ENCODE results near the gene MRPL53. TPM values are rescaled to one million over a fixed set of nuclear protein-coding genes. Genes with fewer than 3 reads are reported as not detected.

The MRPL53 gene
- total and polyA plus RNA-seq, 2 experiments from 2014 or later: 7.7 to 65.1 TPM

DNA sequence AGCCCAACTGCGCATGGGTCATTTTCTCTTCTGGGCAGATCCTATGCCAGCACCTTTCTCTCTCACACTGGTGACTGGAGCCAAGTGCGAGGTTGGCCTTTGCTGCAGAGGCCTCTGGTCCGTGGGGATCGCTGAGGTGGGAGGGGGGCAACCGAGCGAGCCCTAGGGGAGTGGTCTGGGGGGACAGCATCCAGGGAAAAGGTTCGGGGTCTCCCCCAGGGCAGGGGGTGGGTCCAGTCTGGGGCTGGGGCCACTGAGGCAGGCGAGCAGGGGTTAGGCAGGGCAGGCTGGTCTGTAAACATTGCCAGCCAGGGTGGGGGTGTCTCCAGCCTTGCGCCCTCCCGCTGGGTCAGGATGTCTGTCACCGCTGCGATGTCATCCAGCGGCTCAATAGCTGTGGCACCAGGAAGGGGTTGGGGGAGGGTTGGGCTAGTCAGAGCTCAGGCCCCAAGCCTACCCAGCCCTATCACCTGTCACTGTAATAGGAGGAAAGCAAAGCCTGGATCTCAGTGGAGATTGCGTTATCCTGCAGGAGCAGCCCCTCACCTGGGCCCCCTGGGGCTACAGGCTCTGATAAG is 46.2 kb downstream of the MRPL53 start (continued):
- TF ChIP-seq, protein P1, sequence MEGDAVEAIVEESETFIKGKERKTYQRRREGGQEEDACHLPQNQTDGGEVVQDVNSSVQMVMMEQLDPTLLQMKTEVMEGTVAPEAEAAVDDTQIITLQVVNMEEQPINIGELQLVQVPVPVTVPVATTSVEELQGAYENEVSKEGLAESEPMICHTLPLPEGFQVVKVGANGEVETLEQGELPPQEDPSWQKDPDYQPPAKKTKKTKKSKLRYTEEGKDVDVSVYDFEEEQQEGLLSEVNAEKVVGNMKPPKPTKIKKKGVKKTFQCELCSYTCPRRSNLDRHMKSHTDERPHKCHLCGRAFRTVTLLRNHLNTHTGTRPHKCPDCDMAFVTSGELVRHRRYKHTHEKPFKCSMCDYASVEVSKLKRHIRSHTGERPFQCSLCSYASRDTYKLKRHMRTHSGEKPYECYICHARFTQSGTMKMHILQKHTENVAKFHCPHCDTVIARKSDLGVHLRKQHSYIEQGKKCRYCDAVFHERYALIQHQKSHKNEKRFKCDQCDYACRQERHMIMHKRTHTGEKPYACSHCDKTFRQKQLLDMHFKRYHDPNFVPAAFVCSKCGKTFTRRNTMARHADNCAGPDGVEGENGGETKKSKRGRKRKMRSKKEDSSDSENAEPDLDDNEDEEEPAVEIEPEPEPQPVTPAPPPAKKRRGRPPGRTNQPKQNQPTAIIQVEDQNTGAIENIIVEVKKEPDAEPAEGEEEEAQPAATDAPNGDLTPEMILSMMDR (conservative IDR thresholded peaks at IDR 0.05; ENCODE audit: low read depth in 2 of 2): no peak
- TF ChIP-seq POLR2AphosphoS5 (IDR thresholded peaks at IDR 0.05; ENCODE audit: low read depth): no peak; the same call in 1 of the 2 replicates
- no peak for TF ChIP-seq CREB1 (CRISPR knock-in tag; IDR thresholded peaks at IDR 0.05; ENCODE audit: low read depth)
- no peak for TF ChIP-seq STAT1 (IDR thresholded peaks at IDR 0.05; ENCODE audit: unreplicated experiment)
- TF ChIP-seq ZNF331 (CRISPR knock-in tag; IDR thresholded peaks at IDR 0.05; ENCODE audit: low read depth): no peak
- TF ChIP-seq, protein P2, sequence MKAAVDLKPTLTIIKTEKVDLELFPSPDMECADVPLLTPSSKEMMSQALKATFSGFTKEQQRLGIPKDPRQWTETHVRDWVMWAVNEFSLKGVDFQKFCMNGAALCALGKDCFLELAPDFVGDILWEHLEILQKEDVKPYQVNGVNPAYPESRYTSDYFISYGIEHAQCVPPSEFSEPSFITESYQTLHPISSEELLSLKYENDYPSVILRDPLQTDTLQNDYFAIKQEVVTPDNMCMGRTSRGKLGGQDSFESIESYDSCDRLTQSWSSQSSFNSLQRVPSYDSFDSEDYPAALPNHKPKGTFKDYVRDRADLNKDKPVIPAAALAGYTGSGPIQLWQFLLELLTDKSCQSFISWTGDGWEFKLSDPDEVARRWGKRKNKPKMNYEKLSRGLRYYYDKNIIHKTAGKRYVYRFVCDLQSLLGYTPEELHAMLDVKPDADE (IDR thresholded peaks at IDR 0.05): no peak
- TF ChIP-seq, protein P3, sequence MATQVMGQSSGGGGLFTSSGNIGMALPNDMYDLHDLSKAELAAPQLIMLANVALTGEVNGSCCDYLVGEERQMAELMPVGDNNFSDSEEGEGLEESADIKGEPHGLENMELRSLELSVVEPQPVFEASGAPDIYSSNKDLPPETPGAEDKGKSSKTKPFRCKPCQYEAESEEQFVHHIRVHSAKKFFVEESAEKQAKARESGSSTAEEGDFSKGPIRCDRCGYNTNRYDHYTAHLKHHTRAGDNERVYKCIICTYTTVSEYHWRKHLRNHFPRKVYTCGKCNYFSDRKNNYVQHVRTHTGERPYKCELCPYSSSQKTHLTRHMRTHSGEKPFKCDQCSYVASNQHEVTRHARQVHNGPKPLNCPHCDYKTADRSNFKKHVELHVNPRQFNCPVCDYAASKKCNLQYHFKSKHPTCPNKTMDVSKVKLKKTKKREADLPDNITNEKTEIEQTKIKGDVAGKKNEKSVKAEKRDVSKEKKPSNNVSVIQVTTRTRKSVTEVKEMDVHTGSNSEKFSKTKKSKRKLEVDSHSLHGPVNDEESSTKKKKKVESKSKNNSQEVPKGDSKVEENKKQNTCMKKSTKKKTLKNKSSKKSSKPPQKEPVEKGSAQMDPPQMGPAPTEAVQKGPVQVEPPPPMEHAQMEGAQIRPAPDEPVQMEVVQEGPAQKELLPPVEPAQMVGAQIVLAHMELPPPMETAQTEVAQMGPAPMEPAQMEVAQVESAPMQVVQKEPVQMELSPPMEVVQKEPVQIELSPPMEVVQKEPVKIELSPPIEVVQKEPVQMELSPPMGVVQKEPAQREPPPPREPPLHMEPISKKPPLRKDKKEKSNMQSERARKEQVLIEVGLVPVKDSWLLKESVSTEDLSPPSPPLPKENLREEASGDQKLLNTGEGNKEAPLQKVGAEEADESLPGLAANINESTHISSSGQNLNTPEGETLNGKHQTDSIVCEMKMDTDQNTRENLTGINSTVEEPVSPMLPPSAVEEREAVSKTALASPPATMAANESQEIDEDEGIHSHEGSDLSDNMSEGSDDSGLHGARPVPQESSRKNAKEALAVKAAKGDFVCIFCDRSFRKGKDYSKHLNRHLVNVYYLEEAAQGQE (IDR thresholded peaks at IDR 0.05; ENCODE audit: unreplicated experiment): no peak
- no peak for TF ChIP-seq ZNF114 (CRISPR knock-in tag; IDR thresholded peaks at IDR 0.05)
- TF ChIP-seq EZH2phosphoT487 (IDR thresholded peaks at IDR 0.05; ENCODE audit: unreplicated experiment): no peak
- no peak for TF ChIP-seq EZH2 (IDR thresholded peaks at IDR 0.05; ENCODE audit: low read depth, unreplicated experiment)
- TF ChIP-seq NANOG (IDR thresholded peaks at IDR 0.05; ENCODE audit: borderline replicate concordance): no peak

DNA sequence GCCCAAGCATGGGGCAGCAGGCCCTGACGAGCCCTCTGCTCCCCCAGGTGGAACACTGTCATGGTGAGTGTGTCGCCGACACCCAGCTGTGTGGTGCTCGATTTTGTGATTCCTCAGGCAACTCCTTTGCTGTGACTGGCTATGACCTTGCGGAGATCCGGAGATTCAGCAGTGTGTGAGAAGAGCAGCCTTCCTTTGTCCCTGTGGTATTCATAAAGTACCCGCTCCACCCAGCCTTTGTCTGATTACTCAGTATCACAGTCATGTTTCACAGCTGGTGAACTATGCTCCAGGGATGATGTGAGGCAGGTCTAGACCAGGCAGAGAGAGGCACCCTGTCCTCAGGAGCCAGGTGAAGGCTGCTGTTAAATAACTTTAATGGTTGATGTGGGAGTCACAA is 47.0 kb downstream of the MRPL53 start:
- ATAC-seq (no peak), DNase-seq (ENCODE audit: low spot score) (no peak)
- Histone ChIP-seq H2AFZ (no peak overlapping the region), H3K4me2 (no peak overlapping the region), H3K4me3 (no peak overlapping the region), H3K79me2 (replicated peaks; ENCODE audit: insufficient read depth) (no peaks in the 10 kb centered on the region), H3K27ac (ENCODE audit: low read depth) (no peak overlapping the region), H3K36me3 (ENCODE audit: insufficient read depth) (peaks cover 8% of the 10 kb centered on the region; the same call in 1 of the 2 replicates), H3K9me2 (ENCODE audit: insufficient read depth) (no peaks in the 10 kb centered on the region), H3K4me1 (ENCODE audit: insufficient read depth) (no peaks in the 10 kb centered on the region), H4K20me1 (replicated peaks; ENCODE audit: insufficient read depth) (peaks cover 5% of the 10 kb centered on the region; the same call in 1 of the 2 replicates), H3K27me3 (ENCODE audit: insufficient read depth) (peaks cover 8% of the 10 kb centered on the region), H3F3A (replicated peaks; ENCODE audit: low read depth) (peaks cover 13% of the 10 kb centered on the region; the same call in 1 of the 2 replicates)
- H3K4me1 Mint-ChIP-seq: peaks cover 10% of the 10 kb centered on the region
- no peak overlapping the region for H3K4me3 Mint-ChIP-seq
- H3K9me3 Mint-ChIP-seq: no peaks in the 10 kb centered on the region
- H3K27me3 Mint-ChIP-seq (ENCODE audit: insufficient read depth, low read depth, poor library complexity): peaks cover 34% of the 10 kb centered on the region
- peak overlapping the region; percentile 33; the same call in 1 of the 2 replicates for H3K27ac Mint-ChIP-seq
- peaks cover 55% of the 10 kb centered on the region for H3K36me3 Mint-ChIP-seq (ENCODE audit: low read depth)
- TF ChIP-seq EZH2 (IDR thresholded peaks at IDR 0.05; ENCODE audit: low read depth, unreplicated experiment) (no peak), ZNF331 (CRISPR knock-in tag; IDR thresholded peaks at IDR 0.05; ENCODE audit: low read depth) (no peak), EZH2phosphoT487 (IDR thresholded peaks at IDR 0.05; ENCODE audit: unreplicated experiment) (no peak), POLR2AphosphoS5 (IDR thresholded peaks at IDR 0.05; ENCODE audit: low read depth) (no peak), NANOG (IDR thresholded peaks at IDR 0.05; ENCODE audit: borderline replicate concordance) (no peak)
- TF ChIP-seq, protein P4, sequence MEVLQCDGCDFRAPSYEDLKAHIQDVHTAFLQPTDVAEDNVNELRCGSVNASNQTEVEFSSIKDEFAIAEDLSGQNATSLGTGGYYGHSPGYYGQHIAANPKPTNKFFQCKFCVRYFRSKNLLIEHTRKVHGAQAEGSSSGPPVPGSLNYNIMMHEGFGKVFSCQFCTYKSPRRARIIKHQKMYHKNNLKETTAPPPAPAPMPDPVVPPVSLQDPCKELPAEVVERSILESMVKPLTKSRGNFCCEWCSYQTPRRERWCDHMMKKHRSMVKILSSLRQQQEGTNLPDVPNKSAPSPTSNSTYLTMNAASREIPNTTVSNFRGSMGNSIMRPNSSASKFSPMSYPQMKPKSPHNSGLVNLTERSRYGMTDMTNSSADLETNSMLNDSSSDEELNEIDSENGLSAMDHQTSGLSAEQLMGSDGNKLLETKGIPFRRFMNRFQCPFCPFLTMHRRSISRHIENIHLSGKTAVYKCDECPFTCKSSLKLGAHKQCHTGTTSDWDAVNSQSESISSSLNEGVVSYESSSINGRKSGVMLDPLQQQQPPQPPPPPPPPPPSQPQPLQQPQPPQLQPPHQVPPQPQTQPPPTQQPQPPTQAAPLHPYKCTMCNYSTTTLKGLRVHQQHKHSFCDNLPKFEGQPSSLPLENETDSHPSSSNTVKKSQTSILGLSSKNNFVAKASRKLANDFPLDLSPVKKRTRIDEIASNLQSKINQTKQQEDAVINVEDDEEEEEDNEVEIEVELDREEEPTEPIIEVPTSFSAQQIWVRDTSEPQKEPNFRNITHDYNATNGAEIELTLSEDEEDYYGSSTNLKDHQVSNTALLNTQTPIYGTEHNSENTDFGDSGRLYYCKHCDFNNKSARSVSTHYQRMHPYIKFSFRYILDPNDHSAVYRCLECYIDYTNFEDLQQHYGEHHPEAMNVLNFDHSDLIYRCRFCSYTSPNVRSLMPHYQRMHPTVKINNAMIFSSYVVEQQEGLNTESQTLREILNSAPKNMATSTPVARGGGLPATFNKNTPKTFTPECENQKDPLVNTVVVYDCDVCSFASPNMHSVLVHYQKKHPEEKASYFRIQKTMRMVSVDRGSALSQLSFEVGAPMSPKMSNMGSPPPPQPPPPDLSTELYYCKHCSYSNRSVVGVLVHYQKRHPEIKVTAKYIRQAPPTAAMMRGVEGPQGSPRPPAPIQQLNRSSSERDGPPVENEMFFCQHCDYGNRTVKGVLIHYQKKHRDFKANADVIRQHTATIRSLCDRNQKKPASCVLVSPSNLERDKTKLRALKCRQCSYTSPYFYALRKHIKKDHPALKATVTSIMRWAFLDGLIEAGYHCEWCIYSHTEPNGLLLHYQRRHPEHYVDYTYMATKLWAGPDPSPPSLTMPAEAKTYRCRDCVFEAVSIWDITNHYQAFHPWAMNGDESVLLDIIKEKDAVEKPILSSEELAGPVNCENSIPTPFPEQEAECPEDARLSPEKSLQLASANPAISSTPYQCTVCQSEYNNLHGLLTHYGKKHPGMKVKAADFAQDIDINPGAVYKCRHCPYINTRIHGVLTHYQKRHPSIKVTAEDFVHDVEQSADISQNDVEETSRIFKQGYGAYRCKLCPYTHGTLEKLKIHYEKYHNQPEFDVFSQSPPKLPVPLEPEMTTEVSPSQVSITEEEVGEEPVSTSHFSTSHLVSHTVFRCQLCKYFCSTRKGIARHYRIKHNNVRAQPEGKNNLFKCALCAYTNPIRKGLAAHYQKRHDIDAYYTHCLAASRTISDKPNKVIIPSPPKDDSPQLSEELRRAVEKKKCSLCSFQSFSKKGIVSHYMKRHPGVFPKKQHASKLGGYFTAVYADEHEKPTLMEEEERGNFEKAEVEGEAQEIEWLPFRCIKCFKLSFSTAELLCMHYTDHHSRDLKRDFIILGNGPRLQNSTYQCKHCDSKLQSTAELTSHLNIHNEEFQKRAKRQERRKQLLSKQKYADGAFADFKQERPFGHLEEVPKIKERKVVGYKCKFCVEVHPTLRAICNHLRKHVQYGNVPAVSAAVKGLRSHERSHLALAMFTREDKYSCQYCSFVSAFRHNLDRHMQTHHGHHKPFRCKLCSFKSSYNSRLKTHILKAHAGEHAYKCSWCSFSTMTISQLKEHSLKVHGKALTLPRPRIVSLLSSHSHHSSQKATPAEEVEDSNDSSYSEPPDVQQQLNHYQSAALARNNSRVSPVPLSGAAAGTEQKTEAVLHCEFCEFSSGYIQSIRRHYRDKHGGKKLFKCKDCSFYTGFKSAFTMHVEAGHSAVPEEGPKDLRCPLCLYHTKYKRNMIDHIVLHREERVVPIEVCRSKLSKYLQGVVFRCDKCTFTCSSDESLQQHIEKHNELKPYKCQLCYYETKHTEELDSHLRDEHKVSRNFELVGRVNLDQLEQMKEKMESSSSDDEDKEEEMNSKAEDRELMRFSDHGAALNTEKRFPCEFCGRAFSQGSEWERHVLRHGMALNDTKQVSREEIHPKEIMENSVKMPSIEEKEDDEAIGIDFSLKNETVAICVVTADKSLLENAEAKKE (CRISPR knock-in tag; IDR thresholded peaks at IDR 0.05): no peak
